OCI-LY1 (cell line): ENCODE results near the gene MUC5AC.
"Not testable (repeated sequence)": the region's sequence is repeated elsewhere in the genome, so short reads cannot be mapped to it uniquely, and the experiment has no call there.

Experiments
- CTCF ChIP-seq: fragments of 200-600 bp; sonication (generic), shearing (Covaris generic); IDR thresholded peaks from 2 replicates; pipeline ENCODE4 v1.5.1; 2017; ENCODE audit warnings: mild to moderate bottlenecking, antibody characterized with exemption, low read length, moderate library complexity, mixed read lengths
- EZH2 ChIP-seq: fragments of 200-600 bp; sonication (generic), shearing (Covaris generic); IDR thresholded peaks from 2 replicates; pipeline ENCODE4 v1.8.0; 2017; ENCODE audit warnings: borderline replicate concordance, mixed run types, mild to moderate bottlenecking, antibody characterized with exemption, low read length, moderate library complexity, mixed read lengths

DNA sequence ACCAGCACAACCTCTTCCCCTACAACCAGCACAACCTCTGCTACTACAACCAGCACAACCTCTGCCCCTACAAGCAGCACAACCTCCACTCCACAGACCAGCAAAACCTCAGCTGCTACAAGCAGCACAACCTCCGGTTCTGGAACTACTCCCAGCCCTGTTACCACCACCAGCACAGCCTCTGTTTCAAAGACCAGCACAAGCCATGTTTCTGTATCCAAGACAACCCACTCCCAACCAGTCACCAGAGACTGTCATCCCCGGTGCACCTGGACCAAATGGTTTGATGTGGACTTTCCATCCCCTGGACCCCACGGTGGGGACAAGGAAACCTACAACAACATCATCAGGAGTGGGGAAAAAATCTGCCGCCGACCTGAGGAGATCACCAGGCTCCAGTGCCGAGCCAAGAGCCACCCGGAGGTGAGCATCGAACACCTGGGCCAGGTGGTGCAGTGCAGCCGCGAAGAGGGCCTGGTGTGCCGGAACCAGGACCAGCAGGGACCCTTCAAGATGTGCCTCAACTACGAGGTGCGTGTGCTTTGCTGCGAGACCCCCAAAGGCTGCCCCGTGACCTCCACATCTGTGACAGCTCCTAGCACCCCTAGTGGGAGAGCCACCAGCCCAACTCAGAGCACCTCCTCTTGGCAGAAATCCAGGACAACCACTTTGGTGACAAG, 30.8 kb downstream of the MUC5AC start:
- TF ChIP-seq CTCF, EZH2: not testable (repeated sequence)
